Astrocyte (in vitro differentiated cells and primary cell): ENCODE measurements around the gene PLEKHM2. TPM values are rescaled to one million over a fixed set of nuclear protein-coding genes. Genes with fewer than 3 reads are reported as not detected.
A peak's percentile ranks its signal among the peaks of the same experiment; 100 is the strongest.

ENCODE experiments used
- DNase-seq: peaks from one replicate; pipeline ENCODE4 v3.0.0-alpha.2; 2010; ENCODE audit warnings: low read depth
- FAIRE-seq: peaks from 2 replicates; lab custom pipeline; 2011; peaks lifted over from hg19 to GRCh38; lab: Jason Lieb, UNC
- H2AFZ ChIP-seq: 2 replicates; pipeline ENCODE4 v1.6.0; 2012; ENCODE audit warnings: low read depth, low read length, inconsistent platforms
- H3K27ac ChIP-seq: 2 replicates; pipeline ENCODE4 v1.5.1; 2011; ENCODE audit warnings: low read depth, low read length, inconsistent platforms
- H3K27me3 ChIP-seq: 2 replicates; pipeline ENCODE4 v1.6.0; 2011; ENCODE audit warnings: low read length, inconsistent platforms; ENCODE audit not compliant: insufficient read depth
- H3K36me3 ChIP-seq: 2 replicates; pipeline ENCODE4 v1.5.1; 2011; ENCODE audit warnings: low read length, inconsistent platforms; ENCODE audit not compliant: insufficient read depth
- H3K4me1 ChIP-seq: 2 replicates; pipeline ENCODE4 v1.5.1; 2011; ENCODE audit warnings: low read length, inconsistent platforms; ENCODE audit not compliant: insufficient read depth
- H3K4me2 ChIP-seq: 2 replicates; pipeline ENCODE4 v1.6.0; 2012; ENCODE audit warnings: low read length, inconsistent platforms
- H3K4me3 ChIP-seq: 2 replicates; pipeline ENCODE4 v1.5.1; 2011; ENCODE audit warnings: low read depth, mild to moderate bottlenecking, low read length, inconsistent platforms; ENCODE audit not compliant: insufficient read depth
- H3K79me2 ChIP-seq: 2 replicates; pipeline ENCODE4 v1.6.0; 2012; ENCODE audit warnings: mild to moderate bottlenecking, low read length, inconsistent platforms; ENCODE audit not compliant: insufficient read depth
- H3K9ac ChIP-seq: 2 replicates; pipeline ENCODE4 v1.6.0; 2012; ENCODE audit warnings: mild to moderate bottlenecking, low read length, inconsistent platforms
- H3K9me3 ChIP-seq: 2 replicates; pipeline ENCODE4 v1.5.1; 2012; ENCODE audit warnings: low read depth, mild to moderate bottlenecking, low read length, inconsistent platforms; ENCODE audit not compliant: insufficient read depth
- H4K20me1 ChIP-seq: 2 replicates; pipeline ENCODE4 v1.6.0; 2012; ENCODE audit warnings: low read length, inconsistent platforms; ENCODE audit not compliant: insufficient read depth
- H3K27ac Mint-ChIP-seq: one replicate; pipeline ENCODE4 v1.8.0; 2021; ENCODE audit warnings: mild to moderate bottlenecking, mixed read lengths; ENCODE audit not compliant: unreplicated experiment
- H3K27me3 Mint-ChIP-seq: one replicate; pipeline ENCODE4 v1.8.0; 2021; ENCODE audit warnings: low read depth, mixed read lengths; ENCODE audit not compliant: unreplicated experiment
- H3K36me3 Mint-ChIP-seq: one replicate; pipeline ENCODE4 v1.8.0; 2021; ENCODE audit warnings: low read depth, mixed read lengths; ENCODE audit not compliant: unreplicated experiment
- H3K4me1 Mint-ChIP-seq: one replicate; pipeline ENCODE4 v1.8.0; 2021; ENCODE audit warnings: low read depth, mixed read lengths; ENCODE audit not compliant: unreplicated experiment
- H3K4me3 Mint-ChIP-seq: one replicate; pipeline ENCODE4 v1.8.0; 2021; ENCODE audit warnings: mild to moderate bottlenecking, moderate library complexity, mixed read lengths; ENCODE audit not compliant: unreplicated experiment
- H3K9me3 Mint-ChIP-seq: one replicate; pipeline ENCODE4 v1.8.0; 2021; ENCODE audit warnings: mild to moderate bottlenecking, mixed read lengths; ENCODE audit not compliant: unreplicated experiment
- EZH2 ChIP-seq: IDR thresholded peaks from 2 replicates; pipeline ENCODE4 v1.6.1; 2012; ENCODE audit warnings: mild to moderate bottlenecking, low read length, inconsistent platforms; ENCODE audit not compliant: insufficient read depth
- total RNA-seq: library from RNA; stranded (reverse); gene quantifications from 2 replicates; pipeline ENCODE4 v1.2.1, GENCODE V29; 2021
- TF ChIP-seq, protein P1 (sequence below): IDR thresholded peaks from 2 replicates; pipeline ENCODE4 v1.5.1; 2011; ENCODE audit warnings: low read depth, mild to moderate bottlenecking, inconsistent platforms, low read length, moderate library complexity; ENCODE audit not compliant: insufficient read depth

Gene PLEKHM2
- total RNA-seq, 1 donor from 2014 or later, result 48.3 TPM

DNA sequence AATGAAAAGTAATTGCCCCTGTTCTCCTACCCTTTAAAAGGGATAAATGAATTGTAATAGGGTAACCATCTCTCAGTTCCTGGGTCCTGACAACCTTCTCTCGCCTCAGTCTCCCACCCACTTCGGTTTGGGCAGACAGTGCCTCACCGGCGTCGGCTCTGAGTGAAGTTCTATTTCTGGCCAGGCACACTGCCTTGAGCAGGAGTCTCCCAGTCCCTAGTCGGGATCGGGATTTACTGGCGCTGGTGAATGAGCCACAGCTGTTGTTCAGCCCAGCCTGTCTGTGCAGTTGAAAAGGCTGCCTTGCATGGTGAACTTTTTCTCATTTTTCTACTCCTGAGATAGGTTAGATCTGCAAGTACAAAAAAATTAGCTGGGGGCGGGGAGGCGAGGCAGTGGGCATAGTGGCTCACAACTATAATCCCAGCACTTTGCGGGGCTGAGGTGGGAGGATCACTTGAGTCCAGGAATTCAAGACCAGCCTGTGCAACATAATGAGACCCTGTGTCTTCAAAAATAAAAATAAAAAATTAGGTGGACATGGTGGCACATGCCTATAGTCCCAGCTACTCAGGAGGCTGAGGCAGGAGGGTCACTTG, 7.4 kb downstream of the PLEKHM2 start:
- Mint-ChIP-seq H3K36me3 (peaks cover 15% of the 10 kb centered on the region), H3K4me1 (peaks cover 6% of the 10 kb centered on the region), H3K27ac (peak overlapping the region; percentile 34), H3K9me3 (no peaks in the 10 kb centered on the region), H3K27me3 (no peaks in the 10 kb centered on the region), H3K4me3 (no peak overlapping the region)
- Histone ChIP-seq H3K9me3 (no peaks in the 10 kb centered on the region), H3K4me3 (no peak overlapping the region), H3K36me3 (no peaks in the 10 kb centered on the region), H4K20me1 (peaks cover 80% of the 10 kb centered on the region), H3K27me3 (no peaks in the 10 kb centered on the region), H3K27ac (no peak overlapping the region), H2AFZ (no peak overlapping the region), H3K4me2 (no peak overlapping the region), H3K4me1 (no peaks in the 10 kb centered on the region), H3K79me2 (peaks cover 92% of the 10 kb centered on the region), H3K9ac (no peak overlapping the region)
- no peak for TF ChIP-seq EZH2
- TF ChIP-seq, protein P1, sequence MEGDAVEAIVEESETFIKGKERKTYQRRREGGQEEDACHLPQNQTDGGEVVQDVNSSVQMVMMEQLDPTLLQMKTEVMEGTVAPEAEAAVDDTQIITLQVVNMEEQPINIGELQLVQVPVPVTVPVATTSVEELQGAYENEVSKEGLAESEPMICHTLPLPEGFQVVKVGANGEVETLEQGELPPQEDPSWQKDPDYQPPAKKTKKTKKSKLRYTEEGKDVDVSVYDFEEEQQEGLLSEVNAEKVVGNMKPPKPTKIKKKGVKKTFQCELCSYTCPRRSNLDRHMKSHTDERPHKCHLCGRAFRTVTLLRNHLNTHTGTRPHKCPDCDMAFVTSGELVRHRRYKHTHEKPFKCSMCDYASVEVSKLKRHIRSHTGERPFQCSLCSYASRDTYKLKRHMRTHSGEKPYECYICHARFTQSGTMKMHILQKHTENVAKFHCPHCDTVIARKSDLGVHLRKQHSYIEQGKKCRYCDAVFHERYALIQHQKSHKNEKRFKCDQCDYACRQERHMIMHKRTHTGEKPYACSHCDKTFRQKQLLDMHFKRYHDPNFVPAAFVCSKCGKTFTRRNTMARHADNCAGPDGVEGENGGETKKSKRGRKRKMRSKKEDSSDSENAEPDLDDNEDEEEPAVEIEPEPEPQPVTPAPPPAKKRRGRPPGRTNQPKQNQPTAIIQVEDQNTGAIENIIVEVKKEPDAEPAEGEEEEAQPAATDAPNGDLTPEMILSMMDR, result no peak
- no peak for DNase-seq
- no peak for FAIRE-seq

DNA sequence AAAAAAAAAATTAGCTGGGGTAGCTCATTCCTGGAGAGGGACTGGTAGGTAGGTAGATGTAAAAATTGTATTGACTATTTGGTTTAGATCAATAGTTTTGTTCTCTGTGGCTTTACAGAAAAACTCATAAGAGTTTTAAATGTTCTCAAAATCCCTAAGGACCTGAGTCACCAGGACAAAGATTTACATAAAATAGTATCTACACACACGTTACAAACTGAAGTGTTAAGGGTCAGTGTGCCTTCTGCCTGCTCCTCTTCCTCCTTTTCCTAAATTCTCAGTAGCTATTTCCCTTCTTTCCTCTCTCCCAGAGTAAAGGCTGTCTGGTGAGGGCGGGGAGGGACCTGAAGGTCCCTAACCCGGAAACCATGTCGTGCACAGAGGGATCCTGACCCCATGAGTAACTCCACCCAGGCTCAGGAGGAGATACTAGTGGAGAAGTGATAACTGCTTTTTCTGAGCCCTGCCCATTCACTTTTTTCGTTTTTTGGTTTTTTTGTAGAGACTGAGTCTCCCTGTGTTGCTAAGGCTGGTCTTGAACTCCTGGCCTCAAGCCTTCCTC, 8.1 kb downstream of the PLEKHM2 start:
- Histone ChIP-seq H4K20me1 (peaks cover 83% of the 10 kb centered on the region), H3K9me3 (no peaks in the 10 kb centered on the region), H3K79me2 (peaks cover 92% of the 10 kb centered on the region), H3K9ac (no peak overlapping the region), H3K27me3 (no peaks in the 10 kb centered on the region), H3K4me2 (no peak overlapping the region), H3K4me1 (no peaks in the 10 kb centered on the region), H3K27ac (no peak overlapping the region), H3K4me3 (no peak overlapping the region), H3K36me3 (no peaks in the 10 kb centered on the region), H2AFZ (no peak overlapping the region)
- Mint-ChIP-seq H3K27ac (no peak overlapping the region), H3K9me3 (no peaks in the 10 kb centered on the region), H3K4me3 (no peak overlapping the region), H3K27me3 (no peaks in the 10 kb centered on the region), H3K4me1 (peaks cover 8% of the 10 kb centered on the region), H3K36me3 (peaks cover 16% of the 10 kb centered on the region)
- FAIRE-seq (no peak), DNase-seq (no peak)
- no peak for TF ChIP-seq EZH2

DNA sequence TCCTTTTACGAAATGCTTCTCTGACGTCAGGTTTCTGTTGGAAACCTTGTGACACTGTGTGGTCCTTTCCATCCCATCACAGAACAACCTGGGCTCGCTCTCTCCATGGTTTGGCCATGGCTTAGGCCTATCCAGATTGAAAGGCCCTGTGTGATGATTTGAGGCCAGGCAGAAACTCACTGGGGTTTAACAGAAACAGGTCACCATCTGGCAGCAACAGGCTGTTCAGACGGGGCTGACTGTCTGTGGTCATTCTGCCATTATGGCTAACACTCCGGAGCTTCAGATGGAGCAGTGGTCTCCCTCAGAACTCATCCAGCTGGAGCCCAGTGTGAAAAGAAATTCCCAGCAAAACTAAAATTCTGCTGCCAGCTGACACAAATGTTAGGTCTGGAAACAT, 9.3 kb downstream of the PLEKHM2 start:
- Histone ChIP-seq H3K4me1 (no peaks in the 10 kb centered on the region), H3K79me2 (peaks cover 87% of the 10 kb centered on the region), H3K27me3 (no peaks in the 10 kb centered on the region), H2AFZ (no peak overlapping the region), H3K4me2 (no peak overlapping the region), H3K36me3 (no peaks in the 10 kb centered on the region), H3K9me3 (no peaks in the 10 kb centered on the region), H3K4me3 (no peak overlapping the region), H4K20me1 (peaks cover 80% of the 10 kb centered on the region), H3K9ac (no peak overlapping the region), H3K27ac (no peak overlapping the region)
- TF ChIP-seq, protein P1, result no peak
- no peak for TF ChIP-seq EZH2
- no peak for DNase-seq
- H3K4me1 Mint-ChIP-seq, result peaks cover 10% of the 10 kb centered on the region
- H3K27me3 Mint-ChIP-seq, result no peaks in the 10 kb centered on the region
- no peaks in the 10 kb centered on the region for H3K9me3 Mint-ChIP-seq
- H3K4me3 Mint-ChIP-seq, result no peak overlapping the region
- no peak overlapping the region for H3K27ac Mint-ChIP-seq
- H3K36me3 Mint-ChIP-seq, result peaks cover 10% of the 10 kb centered on the region
- no peak for FAIRE-seq
